SK-N-MC (cell line): ENCODE data around the gene BET1L.

Experiments
- EZH2 ChIP-seq: fragments of 200-600 bp; sonication (generic); IDR thresholded peaks from one replicate; pipeline ENCODE4 v1.6.1; 2017; ENCODE audit warnings: antibody characterized with exemption
- FOXP2 ChIP-seq: optimal IDR thresholded peaks from 2 replicates; pipeline ENCODE3; 2011; ENCODE audit warnings: mild to moderate bottlenecking, moderate library complexity; ENCODE audit not compliant: insufficient read depth; ENCODE audit errors: extremely low read length, control extremely low read depth
- POLR2AphosphoS5 ChIP-seq: IDR thresholded peaks from 2 replicates; pipeline ENCODE4 v1.6.1; 2012; ENCODE audit warnings: mild to moderate bottlenecking, low read depth, low read length, borderline replicate concordance

- TF ChIP-seq EZH2 (no peak), POLR2AphosphoS5 (no peak), FOXP2 (no peak)
These were observed 3.9 kb downstream of the BET1L start for GRCh38 chr11:203056-203944.
